GM19468 (cell line): Measurements from ENCODE around the gene ALG10B.

Experiments used
- ATAC-seq: cut with Tn5 transposase; IDR thresholded peaks from one replicate; pipeline ENCODE4 v1.9.1; 2021; ENCODE audit warnings: mild to moderate bottlenecking, moderate library complexity, moderate number of reproducible peaks; ENCODE audit not compliant: unreplicated experiment; ENCODE audit errors: extremely low read depth

Gene ALG10B

GRCh38 chr12:38373784-38374183 is 57.2 kb downstream of the ALG10B start:
- ATAC-seq = no peak

GRCh38 chr12:38374751-38375150 is 58.2 kb downstream of the ALG10B start:
- ATAC-seq = no peak
